ENCODE measurements around the gene BNC2.

- TF ChIP-seq CTCF (IDR thresholded peaks at IDR 0.05) (no peak), POLR2A (IDR thresholded peaks at IDR 0.05) (no peak)
These were observed 150.1 kb downstream of the BNC2 start for GRCh38 chr9:16720386-16720785.

Data from Peyer's patch (tissue), 4 donors.